ENCODE measurements around the gene MRGPRE.

Gene MRGPRE

GRCh38 chr11:3230636-3231549, 1.3 kb downstream of the MRGPRE start:
- H3K27me3 Mint-ChIP-seq: no peaks in the 10 kb centered on the region
- H3K9me3 Mint-ChIP-seq: no peaks in the 10 kb centered on the region
- H3K27ac Mint-ChIP-seq: no peak overlapping the region
- no peaks in the 10 kb centered on the region for H3K4me1 Mint-ChIP-seq (ENCODE audit: low read depth)
- no peak for DNase-seq
- H3K4me3 Mint-ChIP-seq: no peak overlapping the region
- H3K36me3 Mint-ChIP-seq (ENCODE audit: low read depth): no peaks in the 10 kb centered on the region

- DNase-seq: no peak
- Mint-ChIP-seq H3K4me1 (ENCODE audit: low read depth) (no peaks in the 10 kb centered on the region), H3K4me3 (no peak overlapping the region), H3K27ac (no peak overlapping the region), H3K27me3 (peaks cover under 1% of the 10 kb centered on the region), H3K36me3 (ENCODE audit: low read depth) (no peaks in the 10 kb centered on the region), H3K9me3 (no peaks in the 10 kb centered on the region)
Measured at GRCh38 chr11:3229673-3230630, 2.3 kb downstream of the MRGPRE start.

GRCh38 chr11:3228445-3228829, 3.8 kb downstream of the MRGPRE start:
- H3K36me3 Mint-ChIP-seq (ENCODE audit: low read depth): no peaks in the 10 kb centered on the region
- no peak for DNase-seq
- no peak overlapping the region for H3K4me3 Mint-ChIP-seq
- peaks cover 10% of the 10 kb centered on the region for H3K27me3 Mint-ChIP-seq
- H3K9me3 Mint-ChIP-seq: no peaks in the 10 kb centered on the region
- no peak overlapping the region for H3K27ac Mint-ChIP-seq
- H3K4me1 Mint-ChIP-seq (ENCODE audit: low read depth): peaks cover 2% of the 10 kb centered on the region

GRCh38 chr11:3227568-3228444, 4.4 kb downstream of the MRGPRE start:
- no peaks in the 10 kb centered on the region for H3K36me3 Mint-ChIP-seq (ENCODE audit: low read depth)
- H3K4me1 Mint-ChIP-seq (ENCODE audit: low read depth): peaks cover 6% of the 10 kb centered on the region
- DNase-seq: no peak
- H3K9me3 Mint-ChIP-seq: no peaks in the 10 kb centered on the region
- H3K27ac Mint-ChIP-seq: no peak overlapping the region
- no peak overlapping the region for H3K4me3 Mint-ChIP-seq
- peaks cover 10% of the 10 kb centered on the region for H3K27me3 Mint-ChIP-seq

- no peak overlapping the region for H3K4me3 Mint-ChIP-seq
- no peaks in the 10 kb centered on the region for H3K9me3 Mint-ChIP-seq
- peaks cover 7% of the 10 kb centered on the region for H3K4me1 Mint-ChIP-seq (ENCODE audit: low read depth)
- no peak overlapping the region for H3K27ac Mint-ChIP-seq
- H3K36me3 Mint-ChIP-seq (ENCODE audit: low read depth): no peaks in the 10 kb centered on the region
- no peak for DNase-seq
- peaks cover 14% of the 10 kb centered on the region for H3K27me3 Mint-ChIP-seq
Measured at GRCh38 chr11:3226846-3227567, 5.2 kb downstream of the MRGPRE start.

GRCh38 chr11:3225826-3226750, 6.1 kb downstream of the MRGPRE start:
- H3K4me3 Mint-ChIP-seq: no peak overlapping the region
- H3K36me3 Mint-ChIP-seq (ENCODE audit: low read depth): no peaks in the 10 kb centered on the region
- H3K4me1 Mint-ChIP-seq (ENCODE audit: low read depth): peaks cover 7% of the 10 kb centered on the region
- H3K27me3 Mint-ChIP-seq: peaks cover 14% of the 10 kb centered on the region
- H3K27ac Mint-ChIP-seq: no peak overlapping the region
- H3K9me3 Mint-ChIP-seq: no peaks in the 10 kb centered on the region
- DNase-seq: no peak

GRCh38 chr11:3225159-3225758, 7.0 kb downstream of the MRGPRE start:
- H3K36me3 Mint-ChIP-seq (ENCODE audit: low read depth): no peaks in the 10 kb centered on the region
- peaks cover 7% of the 10 kb centered on the region for H3K4me1 Mint-ChIP-seq (ENCODE audit: low read depth)
- DNase-seq: no peak
- H3K27me3 Mint-ChIP-seq: peaks cover 14% of the 10 kb centered on the region
- H3K4me3 Mint-ChIP-seq: no peak overlapping the region
- H3K27ac Mint-ChIP-seq: no peak overlapping the region
- no peaks in the 10 kb centered on the region for H3K9me3 Mint-ChIP-seq

GRCh38 chr11:3224401-3225057, 7.7 kb downstream of the MRGPRE start:
- no peak for DNase-seq
- Mint-ChIP-seq H3K9me3 (no peaks in the 10 kb centered on the region), H3K27ac (no peak overlapping the region), H3K27me3 (peaks cover 14% of the 10 kb centered on the region), H3K36me3 (ENCODE audit: low read depth) (no peaks in the 10 kb centered on the region), H3K4me1 (ENCODE audit: low read depth) (peaks cover 7% of the 10 kb centered on the region), H3K4me3 (no peak overlapping the region)

GRCh38 chr11:3223932-3224381, 8.3 kb downstream of the MRGPRE start:
- H3K4me3 Mint-ChIP-seq: no peak overlapping the region
- H3K36me3 Mint-ChIP-seq (ENCODE audit: low read depth): no peaks in the 10 kb centered on the region
- H3K9me3 Mint-ChIP-seq: no peaks in the 10 kb centered on the region
- H3K27me3 Mint-ChIP-seq: peaks cover 14% of the 10 kb centered on the region
- no peak overlapping the region for H3K27ac Mint-ChIP-seq
- peaks cover 7% of the 10 kb centered on the region for H3K4me1 Mint-ChIP-seq (ENCODE audit: low read depth)
- DNase-seq: no peak

GRCh38 chr11:3222941-3223915, 9.0 kb downstream of the MRGPRE start:
- no peak overlapping the region for H3K27ac Mint-ChIP-seq
- peaks cover 14% of the 10 kb centered on the region for H3K27me3 Mint-ChIP-seq
- DNase-seq: no peak
- no peaks in the 10 kb centered on the region for H3K36me3 Mint-ChIP-seq (ENCODE audit: low read depth)
- H3K4me1 Mint-ChIP-seq (ENCODE audit: low read depth): peaks cover 7% of the 10 kb centered on the region
- H3K4me3 Mint-ChIP-seq: no peak overlapping the region
- H3K9me3 Mint-ChIP-seq: no peaks in the 10 kb centered on the region
